Nephron progenitor cell (in vitro differentiated cells): ENCODE results near the gene TMEM145.

Source experiments
- DNase-seq: peaks from one replicate; pipeline ENCODE4 v3.0.0; 2021
- H3K27ac Mint-ChIP-seq: 2 replicates; pipeline ENCODE4 v1.8.0; 2021; ENCODE audit warnings: mild to moderate bottlenecking, moderate library complexity, mixed read lengths
- H3K27me3 Mint-ChIP-seq: 2 replicates; pipeline ENCODE4 v1.8.0; 2021; ENCODE audit warnings: mild to moderate bottlenecking, low read depth, mixed read lengths; ENCODE audit not compliant: poor library complexity
- H3K36me3 Mint-ChIP-seq: 2 replicates; pipeline ENCODE4 v1.8.0; 2021; ENCODE audit warnings: low read depth, mixed read lengths
- H3K4me1 Mint-ChIP-seq: 2 replicates; pipeline ENCODE4 v1.8.0; 2021; ENCODE audit warnings: mixed read lengths
- H3K4me3 Mint-ChIP-seq: 2 replicates; pipeline ENCODE4 v1.8.0; 2021; ENCODE audit warnings: mild to moderate bottlenecking, moderate library complexity, mixed read lengths
- H3K9me3 Mint-ChIP-seq: 2 replicates; pipeline ENCODE4 v1.8.0; 2021; ENCODE audit warnings: mild to moderate bottlenecking, moderate library complexity, mixed read lengths
- TF ChIP-seq, protein P1 (sequence below): fragments of 200-600 bp; sonication (generic); IDR thresholded peaks from 2 replicates; pipeline ENCODE4 v1.5.0; 2021; ENCODE audit warnings: antibody characterized with exemption

The TMEM145 gene

DNA sequence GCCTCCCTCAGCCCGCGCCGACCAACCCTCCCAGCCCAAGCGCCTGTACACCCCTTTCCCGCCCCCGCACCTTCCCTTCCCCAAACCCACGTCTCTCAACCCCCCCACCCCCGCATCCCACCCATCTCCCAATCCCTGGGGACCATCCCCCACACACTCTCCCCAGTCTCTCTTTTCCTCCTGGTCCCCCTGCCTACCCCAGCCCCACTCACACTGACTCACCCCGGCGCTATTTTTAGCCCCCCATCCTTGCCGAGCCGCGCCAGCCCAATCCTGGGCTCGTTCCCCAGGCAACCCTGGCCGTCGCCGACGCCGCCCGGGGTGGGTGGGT lies 32.3 kb upstream of the TMEM145 start:
- no peak for DNase-seq
- Mint-ChIP-seq H3K27ac (no peak overlapping the region), H3K9me3 (no peaks in the 10 kb centered on the region), H3K4me1 (peaks cover 43% of the 10 kb centered on the region), H3K36me3 (peaks cover 5% of the 10 kb centered on the region), H3K4me3 (peak overlapping the region; percentile 78), H3K27me3 (no peaks in the 10 kb centered on the region)
- TF ChIP-seq, protein P1, sequence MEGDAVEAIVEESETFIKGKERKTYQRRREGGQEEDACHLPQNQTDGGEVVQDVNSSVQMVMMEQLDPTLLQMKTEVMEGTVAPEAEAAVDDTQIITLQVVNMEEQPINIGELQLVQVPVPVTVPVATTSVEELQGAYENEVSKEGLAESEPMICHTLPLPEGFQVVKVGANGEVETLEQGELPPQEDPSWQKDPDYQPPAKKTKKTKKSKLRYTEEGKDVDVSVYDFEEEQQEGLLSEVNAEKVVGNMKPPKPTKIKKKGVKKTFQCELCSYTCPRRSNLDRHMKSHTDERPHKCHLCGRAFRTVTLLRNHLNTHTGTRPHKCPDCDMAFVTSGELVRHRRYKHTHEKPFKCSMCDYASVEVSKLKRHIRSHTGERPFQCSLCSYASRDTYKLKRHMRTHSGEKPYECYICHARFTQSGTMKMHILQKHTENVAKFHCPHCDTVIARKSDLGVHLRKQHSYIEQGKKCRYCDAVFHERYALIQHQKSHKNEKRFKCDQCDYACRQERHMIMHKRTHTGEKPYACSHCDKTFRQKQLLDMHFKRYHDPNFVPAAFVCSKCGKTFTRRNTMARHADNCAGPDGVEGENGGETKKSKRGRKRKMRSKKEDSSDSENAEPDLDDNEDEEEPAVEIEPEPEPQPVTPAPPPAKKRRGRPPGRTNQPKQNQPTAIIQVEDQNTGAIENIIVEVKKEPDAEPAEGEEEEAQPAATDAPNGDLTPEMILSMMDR, result no peak

DNA sequence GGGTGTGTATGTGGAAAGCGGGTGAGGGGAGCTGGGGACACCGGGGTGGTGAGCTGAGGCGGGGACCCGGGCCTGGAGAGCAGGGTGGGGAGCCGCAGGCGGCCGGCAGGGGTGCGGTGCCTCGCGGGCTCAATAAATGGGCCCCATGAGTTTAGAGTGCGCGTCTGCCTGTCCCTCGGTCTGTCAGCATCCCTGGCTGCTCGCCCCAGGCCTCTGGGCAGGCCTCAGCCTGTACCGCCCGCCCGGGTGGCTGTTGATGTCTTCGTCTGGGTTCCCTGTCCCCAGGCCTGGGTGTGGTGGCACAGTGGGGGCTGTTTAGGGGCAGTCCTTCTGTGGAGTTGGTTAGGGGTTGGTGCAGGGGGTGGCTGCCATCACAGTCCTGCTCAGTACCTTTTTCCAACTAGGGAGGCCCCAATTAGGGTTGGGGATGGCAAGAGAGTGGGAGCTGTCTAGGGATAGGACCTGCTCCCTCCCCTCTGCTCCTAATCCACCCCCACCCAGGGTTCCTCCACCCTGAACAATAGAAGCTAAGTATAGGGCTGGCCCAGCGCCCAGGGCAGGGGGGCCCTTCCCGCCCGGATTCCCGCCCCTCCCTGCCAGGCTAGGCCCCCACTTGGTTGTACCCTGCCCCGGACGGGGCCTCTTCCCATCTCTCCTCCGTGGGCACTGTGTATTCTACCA lies 31.8 kb upstream of the TMEM145 start:
- TF ChIP-seq, protein P1, result no peak
- H3K9me3 Mint-ChIP-seq, result no peaks in the 10 kb centered on the region
- DNase-seq, result no peak
- H3K36me3 Mint-ChIP-seq, result no peaks in the 10 kb centered on the region
- no peaks in the 10 kb centered on the region for H3K27me3 Mint-ChIP-seq
- H3K4me3 Mint-ChIP-seq, result peak overlapping the region; percentile 78
- peaks cover 43% of the 10 kb centered on the region for H3K4me1 Mint-ChIP-seq
- H3K27ac Mint-ChIP-seq, result no peak overlapping the region

DNA sequence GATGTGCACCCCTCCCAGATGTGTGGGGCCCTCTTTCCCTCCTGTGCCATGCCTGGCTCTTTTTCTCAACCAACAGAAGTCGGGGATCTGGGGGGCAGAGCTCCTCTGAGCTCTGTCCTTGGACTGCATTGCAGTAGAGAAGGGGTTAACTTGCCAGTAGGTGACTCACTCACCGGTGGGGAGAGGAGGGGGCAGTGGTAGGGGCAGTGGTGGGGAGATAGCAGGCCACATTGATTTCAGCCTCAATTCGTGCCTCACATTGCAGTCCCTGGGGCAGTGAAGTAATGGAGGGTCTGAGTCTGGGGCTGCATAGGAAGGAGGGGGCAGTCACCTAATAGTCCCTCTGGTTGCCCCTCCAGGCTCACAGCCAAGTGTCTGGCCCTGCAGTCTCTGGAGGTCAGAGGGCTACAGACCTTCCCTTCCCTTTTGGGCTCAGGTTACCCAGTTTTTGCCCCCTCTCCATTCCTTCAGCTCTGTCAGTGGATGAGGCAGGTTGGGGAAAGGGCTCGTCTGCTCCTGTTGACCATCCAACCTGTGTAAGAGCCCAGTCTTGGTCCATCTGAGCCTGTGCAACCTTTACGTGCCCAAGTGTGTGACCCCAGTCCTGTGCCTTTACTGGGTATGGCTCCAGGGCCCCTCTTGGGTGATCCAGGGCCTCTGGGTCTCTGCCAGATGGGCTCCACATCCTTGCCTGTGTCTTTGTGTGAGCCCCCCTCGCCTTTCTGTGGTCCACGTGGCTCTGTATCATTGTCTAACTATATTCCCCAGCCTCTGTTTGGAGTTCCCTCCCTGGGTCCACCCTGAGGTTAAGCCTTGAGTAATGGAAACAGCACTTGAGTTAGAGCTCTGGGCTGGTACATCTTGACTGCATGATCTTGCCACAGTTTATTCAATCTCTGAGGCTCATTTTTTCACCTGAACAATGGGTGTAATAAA lies 31.0 kb upstream of the TMEM145 start:
- DNase-seq, result no peak
- TF ChIP-seq, protein P1, result no peak
- no peaks in the 10 kb centered on the region for H3K27me3 Mint-ChIP-seq
- peak overlapping the region; percentile 77 for H3K4me3 Mint-ChIP-seq
- H3K36me3 Mint-ChIP-seq, result no peaks in the 10 kb centered on the region
- peak overlapping the region; percentile 96 for H3K27ac Mint-ChIP-seq
- peaks cover 46% of the 10 kb centered on the region for H3K4me1 Mint-ChIP-seq
- no peaks in the 10 kb centered on the region for H3K9me3 Mint-ChIP-seq

DNA sequence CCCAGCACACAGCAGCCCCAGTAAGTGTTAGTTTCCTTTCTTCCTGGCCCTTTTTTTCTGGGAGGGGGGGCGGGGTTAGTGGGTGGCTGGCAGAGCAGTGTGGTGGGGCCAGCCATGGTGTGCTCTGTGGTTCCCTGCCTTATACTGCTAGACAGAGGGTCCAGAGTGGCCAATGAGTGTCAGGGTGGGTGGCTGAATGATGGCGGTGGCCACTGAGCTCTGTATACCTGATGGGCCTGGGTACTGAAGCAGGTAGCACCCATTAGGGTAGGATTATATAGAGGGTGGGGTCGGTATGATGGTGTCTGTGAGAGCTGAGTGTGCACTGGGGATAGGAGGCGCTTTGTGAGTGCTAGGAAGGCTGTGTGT lies 30.3 kb upstream of the TMEM145 start:
- TF ChIP-seq, protein P1, result no peak
- no peak overlapping the region for H3K4me3 Mint-ChIP-seq
- DNase-seq, result no peak
- H3K27ac Mint-ChIP-seq, result no peak overlapping the region
- no peaks in the 10 kb centered on the region for H3K36me3 Mint-ChIP-seq
- H3K4me1 Mint-ChIP-seq, result peaks cover 41% of the 10 kb centered on the region
- no peaks in the 10 kb centered on the region for H3K27me3 Mint-ChIP-seq
- H3K9me3 Mint-ChIP-seq, result no peaks in the 10 kb centered on the region

DNA sequence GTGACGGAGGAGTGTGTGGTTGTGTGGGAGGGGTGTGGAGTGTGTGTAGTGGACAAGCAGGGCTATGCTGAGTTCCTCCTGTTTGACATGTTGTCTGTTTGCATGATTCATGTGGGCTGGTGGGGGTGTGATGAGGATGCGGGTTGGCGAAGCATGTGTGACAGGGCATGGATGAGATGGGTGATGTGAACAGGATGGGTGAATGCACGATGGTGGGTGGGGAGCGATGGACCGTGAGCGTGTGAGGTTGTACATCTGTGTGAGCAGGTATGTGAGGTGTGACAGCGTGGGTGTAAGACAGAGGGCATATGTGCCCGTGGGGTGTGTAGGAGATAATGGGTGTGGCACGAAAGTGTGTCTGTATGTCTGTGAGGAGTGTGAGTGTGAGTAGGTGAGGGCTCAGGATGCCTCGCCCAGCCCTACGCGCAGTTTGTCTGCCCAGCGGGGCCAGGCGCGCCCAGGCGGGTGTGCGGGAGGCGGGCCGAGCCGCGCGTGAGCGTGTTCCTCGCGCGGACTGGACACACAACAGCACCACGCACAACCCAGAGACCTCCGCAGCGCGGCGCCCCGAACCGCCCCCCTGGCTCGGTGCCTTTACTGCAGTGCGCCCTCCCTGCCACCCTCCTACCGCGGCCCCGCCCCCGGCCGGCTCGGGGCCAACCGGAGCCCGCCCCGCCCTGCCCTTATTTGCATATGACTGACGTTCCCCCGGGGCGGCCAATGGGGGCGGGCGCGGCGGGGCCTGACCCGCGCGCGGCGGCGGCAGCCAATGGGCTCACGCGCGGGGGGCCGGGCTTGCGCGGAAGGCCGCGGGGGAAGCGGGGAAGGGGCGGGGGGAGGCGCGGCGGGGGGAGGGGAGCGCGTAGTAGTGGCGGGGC lies 29.7 kb upstream of the TMEM145 start:
- Mint-ChIP-seq H3K27me3 (no peaks in the 10 kb centered on the region), H3K36me3 (peaks cover 4% of the 10 kb centered on the region), H3K9me3 (no peaks in the 10 kb centered on the region), H3K4me3 (no peak overlapping the region), H3K4me1 (peaks cover 41% of the 10 kb centered on the region), H3K27ac (no peak overlapping the region)
- peak; percentile 97 for DNase-seq
- TF ChIP-seq, protein P1, result no peak
